ENCODE data around the gene KRT83.

KRT83 gene

GRCh38 chr12:52354200-52354599 is 33.0 kb upstream of the KRT83 start:
- no peaks in the 10 kb centered on the region for H4K20me1 ChIP-seq (ENCODE audit: insufficient read depth, low read length, poor library complexity, severe bottlenecking)
- H3K27me3 ChIP-seq (ENCODE audit: insufficient read depth, low read length, poor library complexity, severe bottlenecking): no peaks in the 10 kb centered on the region
- no peaks in the 10 kb centered on the region for H3K79me2 ChIP-seq (ENCODE audit: insufficient read depth, low read length)
- H3K9me2 ChIP-seq (replicated peaks; ENCODE audit: low read depth, low read length): no peaks in the 10 kb centered on the region
- H3K4me1 ChIP-seq (ENCODE audit: insufficient read depth, low read length, poor library complexity, severe bottlenecking): peaks cover 58% of the 10 kb centered on the region
- H3K36me3 ChIP-seq (ENCODE audit: insufficient read depth, low read length): no peaks in the 10 kb centered on the region
- TF ChIP-seq EZH2phosphoT487 (IDR thresholded peaks at IDR 0.05; ENCODE audit: borderline replicate concordance) (no peak), CTCF (conservative IDR thresholded peaks at IDR 0.05; ENCODE audit: low read length) (no peak)
- no peaks in the 10 kb centered on the region for H3K9me3 ChIP-seq (ENCODE audit: insufficient read depth, low read depth, low read length)
- H3K4me2 ChIP-seq (ENCODE audit: low read depth, low read length, poor library complexity, severe bottlenecking): no peak overlapping the region
- no peak overlapping the region for H2AFZ ChIP-seq (ENCODE audit: low read length)
- no peak overlapping the region for H3K9ac ChIP-seq (ENCODE audit: low read depth, low read length, poor library complexity, severe bottlenecking)
- no peaks in the 10 kb centered on the region for H3F3A ChIP-seq (ENCODE audit: low read depth)
- H3K4me3 ChIP-seq (ENCODE audit: low read length, poor library complexity, severe bottlenecking): no peak overlapping the region

GRCh38 chr12:52353766-52354165 is 32.6 kb upstream of the KRT83 start:
- TF ChIP-seq EZH2phosphoT487 (IDR thresholded peaks at IDR 0.05; ENCODE audit: borderline replicate concordance) (no peak), CTCF (conservative IDR thresholded peaks at IDR 0.05; ENCODE audit: low read length) (no peak)
- H3F3A ChIP-seq (ENCODE audit: low read depth): no peaks in the 10 kb centered on the region
- peaks cover 58% of the 10 kb centered on the region for H3K4me1 ChIP-seq (ENCODE audit: insufficient read depth, low read length, poor library complexity, severe bottlenecking)

DNA sequence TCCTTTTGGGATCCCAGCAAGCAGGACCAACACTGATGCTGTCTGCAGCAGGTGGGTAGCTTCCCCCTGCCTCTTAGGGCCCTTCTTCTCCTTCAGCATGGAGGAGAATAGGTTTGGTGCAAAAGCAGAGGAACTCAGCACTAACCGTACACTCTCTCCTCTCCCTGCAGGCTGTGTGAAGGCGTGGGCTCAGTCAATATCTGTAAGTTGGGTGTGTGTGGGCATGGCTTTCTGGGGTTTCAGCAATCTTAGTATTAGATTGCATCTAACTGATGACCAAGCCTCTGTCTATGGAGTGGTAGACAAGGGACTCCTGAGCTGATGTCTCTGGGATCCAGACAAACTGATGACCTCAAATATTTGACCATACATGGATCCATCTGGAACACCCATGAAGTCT is 31.8 kb upstream of the KRT83 start:
- Histone ChIP-seq H3K4me3 (ENCODE audit: low read length, poor library complexity, severe bottlenecking) (no peak overlapping the region), H3K36me3 (ENCODE audit: insufficient read depth, low read length) (no peaks in the 10 kb centered on the region), H3K4me2 (ENCODE audit: low read depth, low read length, poor library complexity, severe bottlenecking) (no peak overlapping the region), H2AFZ (ENCODE audit: low read length) (no peak overlapping the region), H3K79me2 (ENCODE audit: insufficient read depth, low read length) (no peaks in the 10 kb centered on the region), H4K20me1 (ENCODE audit: insufficient read depth, low read length, poor library complexity, severe bottlenecking) (no peaks in the 10 kb centered on the region), H3K9me3 (ENCODE audit: insufficient read depth, low read depth, low read length) (no peaks in the 10 kb centered on the region), H3K4me1 (ENCODE audit: insufficient read depth, low read length, poor library complexity, severe bottlenecking) (peaks cover 52% of the 10 kb centered on the region), H3K9ac (ENCODE audit: low read depth, low read length, poor library complexity, severe bottlenecking) (no peak overlapping the region), H3F3A (ENCODE audit: low read depth) (no peaks in the 10 kb centered on the region), H3K9me2 (replicated peaks; ENCODE audit: low read depth, low read length) (no peaks in the 10 kb centered on the region), H3K27me3 (ENCODE audit: insufficient read depth, low read length, poor library complexity, severe bottlenecking) (no peaks in the 10 kb centered on the region)
- TF ChIP-seq EZH2phosphoT487 (IDR thresholded peaks at IDR 0.05; ENCODE audit: borderline replicate concordance) (no peak), CTCF (conservative IDR thresholded peaks at IDR 0.05; ENCODE audit: low read length) (no peak)

More at GRCh38 chr12:52353766-52354165, 32.6 kb upstream of the KRT83 start:
- no peaks in the 10 kb centered on the region for H3K27me3 ChIP-seq (ENCODE audit: insufficient read depth, low read length, poor library complexity, severe bottlenecking)
- no peak overlapping the region for H3K9ac ChIP-seq (ENCODE audit: low read depth, low read length, poor library complexity, severe bottlenecking)
- no peaks in the 10 kb centered on the region for H4K20me1 ChIP-seq (ENCODE audit: insufficient read depth, low read length, poor library complexity, severe bottlenecking)
- H3K9me2 ChIP-seq (replicated peaks; ENCODE audit: low read depth, low read length): no peaks in the 10 kb centered on the region
- no peak overlapping the region for H2AFZ ChIP-seq (ENCODE audit: low read length)
- H3K36me3 ChIP-seq (ENCODE audit: insufficient read depth, low read length): no peaks in the 10 kb centered on the region
- no peak overlapping the region for H3K4me2 ChIP-seq (ENCODE audit: low read depth, low read length, poor library complexity, severe bottlenecking)
- no peaks in the 10 kb centered on the region for H3K9me3 ChIP-seq (ENCODE audit: insufficient read depth, low read depth, low read length)
- H3K79me2 ChIP-seq (ENCODE audit: insufficient read depth, low read length): no peaks in the 10 kb centered on the region
- H3K4me3 ChIP-seq (ENCODE audit: low read length, poor library complexity, severe bottlenecking): no peak overlapping the region

Data from Loucy (cell line).